HepG2 (cell line): ENCODE measurements around the gene RNASE13. TPM values are rescaled to one million over a fixed set of nuclear protein-coding genes. Genes with fewer than 3 reads are reported as not detected.

Experiments used
- AHDC1 ChIP-seq: sonication (generic); formaldehyde crosslinking; IDR thresholded peaks from 2 replicates; pipeline ENCODE4 v1.5.1; 2020; ENCODE audit warnings: mild to moderate bottlenecking, missing genetic modification reagents, borderline replicate concordance
- ARID4A ChIP-seq: sonication (generic); formaldehyde crosslinking; IDR thresholded peaks from 2 replicates; pipeline ENCODE4 v1.5.0; 2020; ENCODE audit warnings: mild to moderate bottlenecking, missing genetic modification reagents, borderline replicate concordance
- EEA1 ChIP-seq: sonication (generic); formaldehyde crosslinking; IDR thresholded peaks from 2 replicates; pipeline ENCODE4 v1.5.1; 2020; ENCODE audit warnings: mild to moderate bottlenecking, missing genetic modification reagents, borderline replicate concordance
- MATR3 ChIP-seq: sonication (generic); formaldehyde crosslinking; IDR thresholded peaks from 2 replicates; pipeline ENCODE4 v1.4.0; 2020; ENCODE audit warnings: missing genetic modification reagents
- MTF1 ChIP-seq: sonication (generic); formaldehyde crosslinking; IDR thresholded peaks from 2 replicates; pipeline ENCODE4 v1.5.0; 2020; ENCODE audit warnings: missing genetic modification reagents
- NCOA5 ChIP-seq: sonication (generic); formaldehyde crosslinking; IDR thresholded peaks from 2 replicates; pipeline ENCODE4 v1.4.0; 2020; ENCODE audit warnings: missing genetic modification reagents
- NFE2L1 ChIP-seq: sonication (generic); formaldehyde crosslinking; IDR thresholded peaks from 2 replicates; pipeline ENCODE4 v1.4.0; 2020; ENCODE audit warnings: missing genetic modification reagents, mild to moderate bottlenecking, borderline replicate concordance
- NR2F6 ChIP-seq, 2 experiments: IDR thresholded peaks; 2 replicates each; pipeline ENCODE4 v1.6.1; 2016; ENCODE audit warnings: antibody characterized with exemption in 1 of 2, mild to moderate bottlenecking in 1 of 2
- RAD51 ChIP-seq: fragments of 450-650 bp; IDR thresholded peaks from 2 replicates; pipeline ENCODE4 v1.6.1; 2016; ENCODE audit warnings: borderline replicate concordance
- RFXANK ChIP-seq: IDR thresholded peaks from 2 replicates; pipeline ENCODE4 v1.6.1; 2016
- TFAP4 ChIP-seq: sonication (generic); IDR thresholded peaks from 2 replicates; pipeline ENCODE4 v1.6.1; 2016; ENCODE audit warnings: low read depth, borderline replicate concordance
- ZBTB46 ChIP-seq: sonication (generic); formaldehyde crosslinking; IDR thresholded peaks from 2 replicates; pipeline ENCODE4 v1.4.0; 2020; ENCODE audit warnings: mild to moderate bottlenecking, missing genetic modification reagents, borderline replicate concordance
- ZC3H4 ChIP-seq: sonication (generic); formaldehyde crosslinking; IDR thresholded peaks from 2 replicates; pipeline ENCODE4 v1.4.0; 2020; ENCODE audit warnings: missing genetic modification reagents, borderline replicate concordance
- ZNF180 ChIP-seq: sonication (generic); formaldehyde crosslinking; IDR thresholded peaks from 2 replicates; pipeline ENCODE4 v1.4.0; 2020; ENCODE audit warnings: low read depth, missing genetic modification reagents, borderline replicate concordance
- ZNF24 ChIP-seq: fragments of 450-650 bp; IDR thresholded peaks from 2 replicates; pipeline ENCODE4 v1.6.1; 2017; ENCODE audit warnings: antibody characterized with exemption, mild to moderate bottlenecking
- ZNF792 ChIP-seq: IDR thresholded peaks from 2 replicates; pipeline ENCODE4 v1.6.1; 2016
- ZSCAN30 ChIP-seq: sonication (generic); formaldehyde crosslinking; IDR thresholded peaks from 2 replicates; pipeline ENCODE4 v1.5.0; 2020; ENCODE audit warnings: mild to moderate bottlenecking, missing genetic modification reagents
- polyA plus RNA-seq, 8 experiments: library from polyadenylated mRNA; depleted of rRNA in 3 of 8; stranded (reverse) in 7 of 8; unstranded in 1 of 8; fragments of >200 nt; fragmentation: Illumina TruSeq in 4 of 8; extraction: Trizol in 4 of 8; gene quantifications; 2 replicates each; pipeline versions ENCODE4 v1.2.1 to v1.2.3, GENCODE V29; 2011 to 2016; ENCODE audit warnings: low read depth in 4 of 8, missing spikeins in 1 of 8, mixed read lengths in 1 of 8; ENCODE audit not compliant: insufficient read depth in 1 of 8
- total RNA-seq, 5 experiments: library from RNA; depleted of rRNA; stranded (reverse); fragments of >200 nt; fragmentation: Illumina TruSeq; extraction: Trizol; gene quantifications; 2 replicates each; pipeline ENCODE4 v1.2.3, GENCODE V29; 2016; ENCODE audit warnings: low read depth in 1 of 5

Gene RNASE13
- total and polyA plus RNA-seq, 2 of the 13 experiments (the other 11 are each of a cell fraction or from before 2014, with no cell fraction given), result 1.0 TPM; not detected in 1

- no peak; the same call in 1 of the 2 replicates for TF ChIP-seq ARID4A (CRISPR knock-in tag)
- 0 out of 2 replicates have a peak, but pooled peaks have one; percentile 18 for TF ChIP-seq ZNF792
- TF ChIP-seq ZNF180 (CRISPR knock-in tag), result no peak
- TF ChIP-seq NFE2L1, result no peak
- no peak for TF ChIP-seq ZSCAN30 (CRISPR knock-in tag)
- TF ChIP-seq MATR3, result no peak
- TF ChIP-seq ZBTB46 (CRISPR knock-in tag), result peak; percentile 91; the same call in 1 of the 2 replicates
- no peak for TF ChIP-seq ZC3H4 (CRISPR knock-in tag)
- no peak for TF ChIP-seq RFXANK
- TF ChIP-seq NCOA5 (CRISPR knock-in tag), result no peak
- TF ChIP-seq RAD51, result no peak
- TF ChIP-seq AHDC1, result peak; percentile 55; the same call in 1 of the 2 replicates
- peak; percentile 88 for TF ChIP-seq NR2F6 (IDR thresholded peaks at IDR 0.05)
- peak; percentile 92 for TF ChIP-seq NR2F6 (CRISPR knock-in tag; IDR thresholded peaks at IDR 0.05)
- TF ChIP-seq EEA1 (CRISPR knock-in tag), result no peak
- no peak for TF ChIP-seq ZNF24
- TF ChIP-seq MTF1, result no peak
- peak; percentile 60; the same call in 1 of the 2 replicates for TF ChIP-seq TFAP4
Observed at GRCh38 chr14:21069388-21070082, 34.9 kb upstream of the RNASE13 start (continued).
